WTC11 (cell line): ENCODE measurements around the gene TRIM41. TPM values are rescaled to one million over a fixed set of nuclear protein-coding genes. Genes with fewer than 3 reads are reported as not detected.

Experiments
- ATAC-seq: fragments of 200-7000 bp; cut with Tn5 transposase; 2 replicates; pipeline ENCODE4 v1.10.0; 2021; ENCODE audit warnings: mild to moderate bottlenecking, moderate library complexity
- CTCF ChIA-PET: fragments of 300-600 bp; sonication (Branson Sonifier 250); formaldehyde crosslinking; loops from one replicate; lab custom pipeline; 2021; ENCODE audit warnings: antibody characterized with exemption; lab: Charles Lee
- POLR2A ChIA-PET: fragments of 350-600 bp; sonication (Branson Sonifier 250); formaldehyde crosslinking; loops from one replicate; lab custom pipeline; 2021; ENCODE audit warnings: antibody characterized with exemption; lab: Charles Lee
- DNase-seq: peaks from one replicate; pipeline ENCODE4 v3.0.0; 2021; ENCODE audit warnings: low spot score
- H3K27ac Mint-ChIP-seq: 2 replicates; pipeline ENCODE4 v1.8.0; 2021; ENCODE audit warnings: mixed read lengths
- H3K27me3 Mint-ChIP-seq: 2 replicates; pipeline ENCODE4 v1.8.0; 2021; ENCODE audit warnings: low read depth, mild to moderate bottlenecking, moderate library complexity, mixed read lengths
- H3K36me3 Mint-ChIP-seq: 2 replicates; pipeline ENCODE4 v1.8.0; 2021; ENCODE audit warnings: mixed read lengths
- H3K4me1 Mint-ChIP-seq: 2 replicates; pipeline ENCODE4 v1.8.0; 2022; ENCODE audit warnings: mixed read lengths
- H3K4me3 Mint-ChIP-seq: 2 replicates; pipeline ENCODE4 v1.8.0; 2021; ENCODE audit warnings: mild to moderate bottlenecking, moderate library complexity, mixed read lengths
- H3K9me3 Mint-ChIP-seq: 2 replicates; pipeline ENCODE4 v1.8.0; 2021; ENCODE audit warnings: mixed read lengths
- ATF6 ChIP-seq: sonication (generic); formaldehyde crosslinking; IDR thresholded peaks from 2 replicates; pipeline ENCODE4 v1.8.1; 2023; ENCODE audit warnings: mild to moderate bottlenecking, missing genetic modification reagents
- CDX4 ChIP-seq: fragments of 250-450 bp; sonication (Bioruptor Pico); IDR thresholded peaks from 2 replicates; pipeline ENCODE4 v1.9.0; 2021; ENCODE audit warnings: moderate library complexity, mild to moderate bottlenecking, inconsistent platforms, borderline replicate concordance
- E2F4 ChIP-seq: sonication (generic); formaldehyde crosslinking; IDR thresholded peaks from 2 replicates; pipeline ENCODE4 v1.8.1; 2022; ENCODE audit warnings: low read depth, mild to moderate bottlenecking, moderate library complexity, missing genetic modification reagents, borderline replicate concordance
- ELF4 ChIP-seq: sonication (generic); formaldehyde crosslinking; IDR thresholded peaks from 2 replicates; pipeline ENCODE4 v1.8.1; 2022; ENCODE audit warnings: low read depth, mild to moderate bottlenecking, moderate library complexity, missing genetic modification reagents
- EMX1 ChIP-seq: fragments of 250-450 bp; sonication (Bioruptor Pico); IDR thresholded peaks from 2 replicates; pipeline ENCODE4 v1.8.0; 2021; ENCODE audit warnings: mild to moderate bottlenecking
- ERG ChIP-seq: fragments of 250-450 bp; sonication (Bioruptor Pico); IDR thresholded peaks from 2 replicates; pipeline ENCODE4 v1.8.0; 2021; ENCODE audit warnings: mild to moderate bottlenecking
- FOXK1 ChIP-seq: sonication (generic); formaldehyde crosslinking; IDR thresholded peaks from 2 replicates; pipeline ENCODE4 v1.8.0; 2022; ENCODE audit warnings: mild to moderate bottlenecking, moderate library complexity, missing genetic modification reagents
- HMGXB4 ChIP-seq: sonication (generic); formaldehyde crosslinking; IDR thresholded peaks from 2 replicates; pipeline ENCODE4 v1.8.1; 2023; ENCODE audit warnings: mild to moderate bottlenecking, moderate library complexity, missing genetic modification reagents
- MYBL2 ChIP-seq: sonication (generic); formaldehyde crosslinking; IDR thresholded peaks from 2 replicates; pipeline ENCODE4 v1.8.1; 2023; ENCODE audit warnings: mild to moderate bottlenecking, moderate library complexity, missing genetic modification reagents
- NFYB ChIP-seq: sonication (generic); formaldehyde crosslinking; conservative IDR thresholded peaks from 2 replicates; pipeline ENCODE4 v1.8.0; 2022; ENCODE audit warnings: low read depth, missing genetic modification reagents
- NR2C2 ChIP-seq: sonication (generic); formaldehyde crosslinking; IDR thresholded peaks from 2 replicates; pipeline ENCODE4 v1.8.0; 2022; ENCODE audit warnings: mild to moderate bottlenecking, missing genetic modification reagents
- STAT6 ChIP-seq: sonication (generic); formaldehyde crosslinking; conservative IDR thresholded peaks from 2 replicates; pipeline ENCODE4 v1.8.1; 2023; ENCODE audit warnings: mild to moderate bottlenecking, low read depth, missing genetic modification reagents, moderate library complexity
- ZBTB21 ChIP-seq: sonication (generic); formaldehyde crosslinking; IDR thresholded peaks from 2 replicates; pipeline ENCODE4 v1.8.1; 2023; ENCODE audit warnings: mild to moderate bottlenecking, missing genetic modification reagents, borderline replicate concordance
- ZNF121 ChIP-seq: sonication (generic); formaldehyde crosslinking; IDR thresholded peaks from 2 replicates; pipeline ENCODE4 v1.8.0; 2023; ENCODE audit warnings: missing genetic modification reagents
- ZNF263 ChIP-seq: sonication (generic); formaldehyde crosslinking; IDR thresholded peaks from 2 replicates; pipeline ENCODE4 v1.8.1; 2022; ENCODE audit warnings: low read depth, mild to moderate bottlenecking, moderate library complexity, missing genetic modification reagents
- ZNF281 ChIP-seq: sonication (generic); formaldehyde crosslinking; IDR thresholded peaks from 2 replicates; pipeline ENCODE4 v1.8.0; 2023; ENCODE audit warnings: mild to moderate bottlenecking, missing genetic modification reagents
- ZNF423 ChIP-seq: fragments of 250-450 bp; sonication (Bioruptor Pico); IDR thresholded peaks from 2 replicates; pipeline ENCODE4 v2.1.2; 2022; ENCODE audit warnings: mild to moderate bottlenecking, moderate library complexity
- ZNF671 ChIP-seq: fragments of 250-450 bp; sonication (Bioruptor Pico); IDR thresholded peaks from 2 replicates; pipeline ENCODE4 v1.8.0; 2021; ENCODE audit warnings: mild to moderate bottlenecking
- total RNA-seq: library from RNA; stranded (reverse); gene quantifications from 3 replicates; pipeline ENCODE4 v1.2.3, GENCODE V29; 2021

Gene TRIM41
- total RNA-seq, 1 experiment from 2014 or later: 33.5 TPM

- no peaks in the 10 kb centered on the region for H3K9me3 Mint-ChIP-seq
- no peak overlapping the region for H3K4me3 Mint-ChIP-seq
- peaks cover 27% of the 10 kb centered on the region for H3K4me1 Mint-ChIP-seq
- TF ChIP-seq ZNF121 (CRISPR knock-in tag): 0 out of 2 replicates have a peak, but pooled peaks have one; percentile 9
- no peak for TF ChIP-seq NFYB (CRISPR knock-in tag)
- ChIA-PET POLR2A (no interaction called here), CTCF (no interaction called here)
- H3K36me3 Mint-ChIP-seq: peaks cover 43% of the 10 kb centered on the region
- no peak overlapping the region for H3K27ac Mint-ChIP-seq
- H3K27me3 Mint-ChIP-seq: no peaks in the 10 kb centered on the region
- DNase-seq (no peak), ATAC-seq (no peak)
Observed at GRCh38 chr5:181255836-181256578, 32.9 kb downstream of the TRIM41 start.

GRCh38 chr5:181258576-181258975, 35.5 kb downstream of the TRIM41 start:
- Mint-ChIP-seq H3K4me3 (peak overlapping the region; percentile 95), H3K36me3 (peaks cover 36% of the 10 kb centered on the region), H3K27ac (no peak overlapping the region), H3K9me3 (no peaks in the 10 kb centered on the region), H3K4me1 (peaks cover 22% of the 10 kb centered on the region), H3K27me3 (no peaks in the 10 kb centered on the region)
- DNase-seq (no peak), ATAC-seq (no peak)
- POLR2A ChIA-PET: no interaction called here
- CTCF ChIA-PET: no interaction called here
- TF ChIP-seq ZNF671 (CRISPR knock-in tag) (no peak), ZNF281 (CRISPR knock-in tag) (no peak), FOXK1 (no peak), NR2C2 (no peak), ZNF423 (no peak), ATF6 (CRISPR knock-in tag) (no peak), ERG (CRISPR knock-in tag) (no peak), EMX1 (CRISPR knock-in tag) (no peak), HMGXB4 (CRISPR knock-in tag) (no peak), E2F4 (CRISPR knock-in tag) (no peak), ZBTB21 (CRISPR knock-in tag) (no peak), CDX4 (no peak), MYBL2 (CRISPR knock-in tag) (no peak), ZNF263 (CRISPR knock-in tag) (no peak), ELF4 (no peak), STAT6 (CRISPR knock-in tag) (no peak)
